Stimulated activated CD8-positive, alpha-beta memory T cell treated with anti-CD3 and anti-CD28 coated beads, Interleukin-15, amount 100 ng/mL, for 4 hours (primary cell): ENCODE results near the gene NIPBL.
"Not testable (repeated sequence)": the region's sequence is repeated elsewhere in the genome, so short reads cannot be mapped to it uniquely, and the experiment has no call there.

Source experiments
- DNase-seq, 2 donors: peaks; one replicate each; pipeline ENCODE4 v3.0.0-alpha.2; 2020; ENCODE audit warnings: low read depth in 2 of 2

NIPBL gene

GRCh38 chr5:37090123-37090726, 213.7 kb downstream of the NIPBL start:
- no peak for DNase-seq

- no peak for DNase-seq
Measured at GRCh38 chr5:37090781-37091180, 214.2 kb downstream of the NIPBL start.

DNA sequence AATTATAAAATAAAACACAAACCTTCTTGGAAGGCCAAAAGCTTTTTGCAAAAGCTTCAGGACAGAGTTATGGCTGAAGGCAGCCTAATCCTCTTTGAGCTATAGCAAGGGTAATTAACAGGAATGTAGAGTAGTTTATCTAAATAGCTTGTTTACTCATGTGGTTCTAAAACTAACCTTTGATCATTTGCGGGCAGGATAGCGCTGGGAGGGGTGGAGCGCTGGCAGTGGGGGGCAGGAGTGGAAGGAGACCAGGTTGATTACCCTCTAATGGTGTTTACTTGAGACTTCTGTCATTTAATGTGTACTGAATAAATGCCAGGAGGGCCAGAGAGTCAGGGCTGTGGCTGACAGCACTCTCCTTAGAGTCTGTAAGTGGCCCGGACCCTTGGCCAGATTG, 217.2 kb downstream of the NIPBL start:
- DNase-seq: not testable (repeated sequence)

- DNase-seq: not testable (repeated sequence)
Measured at GRCh38 chr5:37099267-37099666, 222.7 kb downstream of the NIPBL start.

DNA sequence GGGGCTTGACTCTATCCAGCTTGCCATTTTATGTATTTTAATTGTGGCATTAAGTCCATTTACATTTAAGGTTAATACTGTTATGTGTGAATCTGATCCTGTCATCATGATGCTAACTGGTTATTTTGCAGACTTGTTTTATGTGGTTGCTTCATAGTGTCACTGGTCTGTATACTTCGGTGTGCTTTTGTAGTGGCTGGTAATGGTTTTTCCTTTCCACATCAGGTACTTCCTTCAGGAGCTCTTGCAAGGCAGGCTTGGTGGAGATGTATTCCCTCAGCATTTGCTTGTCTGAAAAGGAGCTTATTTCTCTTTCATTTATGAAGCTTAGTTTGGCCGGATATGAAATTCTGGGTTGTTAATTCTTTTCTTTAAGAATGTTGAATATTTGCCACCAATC, 226.7 kb downstream of the NIPBL start:
- no peak for DNase-seq

DNA sequence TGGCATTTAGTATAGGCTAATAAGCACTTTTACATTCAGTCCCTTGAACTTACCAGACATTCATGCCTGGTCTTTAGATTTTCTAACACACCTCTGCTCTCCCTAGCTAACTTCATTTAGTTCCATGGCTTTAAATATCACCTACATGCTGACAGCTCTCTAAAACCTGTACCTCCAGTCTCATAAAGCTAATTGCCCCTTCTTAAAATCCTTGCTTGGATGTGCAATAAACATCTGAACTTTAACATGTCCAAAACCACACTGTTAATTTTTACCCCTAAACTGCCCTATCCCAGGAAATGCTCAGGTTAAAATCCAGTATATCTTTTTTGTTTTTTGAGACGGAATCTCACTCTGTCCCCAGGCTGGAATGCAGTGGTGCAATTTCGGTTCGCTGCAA, 232.8 kb downstream of the NIPBL start:
- no peak for DNase-seq

DNA sequence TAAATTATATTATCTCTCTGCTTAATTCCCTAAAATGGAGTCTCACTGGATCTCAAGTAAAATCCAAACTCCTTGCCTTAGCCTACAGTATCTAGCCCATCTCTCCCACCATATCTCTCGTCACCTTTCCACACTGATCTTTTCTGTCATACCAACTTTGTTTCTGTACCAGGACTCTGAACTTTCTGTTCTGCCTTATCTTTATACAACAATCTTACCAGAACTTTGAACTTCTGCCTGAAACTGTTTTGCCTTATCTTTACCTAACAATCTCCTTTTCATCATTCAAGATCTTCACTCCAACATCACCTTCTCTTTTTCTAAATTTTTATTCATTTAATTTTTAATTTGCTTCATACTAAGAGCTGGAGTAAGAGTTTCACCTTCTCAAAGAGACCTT, 233.6 kb downstream of the NIPBL start:
- no peak for DNase-seq

DNA sequence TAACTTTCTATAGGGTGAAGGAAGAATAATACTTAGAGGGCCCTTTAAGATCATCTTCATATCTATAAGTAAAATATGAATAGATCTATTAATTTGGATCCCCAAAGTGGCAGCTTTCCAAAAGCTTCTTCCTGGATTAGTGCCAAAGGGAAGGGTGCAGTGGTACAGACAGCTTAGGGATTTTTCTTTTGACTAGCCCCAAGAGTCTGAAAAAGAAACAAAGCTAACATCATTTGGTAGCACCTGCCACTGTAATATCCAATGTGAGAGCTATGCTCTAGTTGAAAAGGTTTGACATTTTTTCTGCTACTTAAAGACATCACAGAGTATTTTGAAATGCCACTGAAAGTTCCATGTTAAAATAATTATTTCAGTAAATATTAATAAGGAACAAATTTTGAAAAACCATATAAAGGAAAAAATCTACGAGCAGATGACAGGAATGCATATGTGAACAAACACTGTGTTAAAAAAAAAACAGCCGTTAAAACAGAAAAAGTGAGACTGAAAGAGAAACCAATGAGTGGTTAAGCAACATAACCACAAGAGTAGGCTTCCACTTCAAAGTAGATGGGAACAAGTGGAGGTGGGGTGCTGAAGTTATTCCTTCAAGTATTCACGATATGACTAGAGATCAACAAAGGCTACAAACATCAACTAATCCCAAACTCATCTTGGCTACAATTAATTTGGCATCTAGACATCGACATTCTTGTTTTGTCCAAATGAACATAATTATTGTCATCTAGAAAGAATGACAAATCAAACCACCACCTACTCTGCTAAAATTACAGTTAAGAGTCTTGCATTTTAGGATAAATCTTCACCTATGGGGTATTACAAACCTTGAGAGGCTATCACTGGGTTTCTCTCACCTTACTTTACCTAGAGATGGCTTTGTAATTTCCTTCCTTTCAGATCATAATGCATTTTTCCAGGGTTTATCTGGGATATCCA, 235.1 kb downstream of the NIPBL start:
- DNase-seq: no peak

DNA sequence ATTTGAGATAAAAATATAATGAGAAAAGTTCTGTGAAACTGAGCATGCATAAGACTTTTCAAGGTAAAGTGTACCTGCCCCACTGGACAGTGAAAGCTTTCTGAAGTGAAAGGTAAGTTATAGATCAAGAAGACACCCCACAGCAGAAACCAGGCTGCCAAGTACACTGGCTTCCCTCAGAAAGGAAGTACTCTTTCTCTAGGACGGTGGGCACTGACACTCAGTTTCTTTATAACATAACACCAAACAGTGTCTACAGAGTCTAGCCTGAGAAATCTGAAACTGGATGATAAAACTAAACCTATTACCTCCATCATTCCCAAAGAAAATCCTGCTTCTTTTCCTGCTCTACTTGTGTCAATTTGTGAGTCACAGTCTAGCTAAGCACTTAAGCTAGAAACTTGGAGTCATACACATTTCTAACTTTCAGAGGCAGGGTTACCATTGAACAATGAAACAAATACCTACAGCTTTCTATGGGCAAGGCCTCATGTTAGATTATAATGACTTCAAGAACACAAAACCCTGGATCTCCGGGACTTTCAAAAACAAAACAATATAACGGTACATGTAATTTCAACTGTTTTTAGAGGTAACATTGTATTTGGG, 235.9 kb downstream of the NIPBL start:
- no peak for DNase-seq
